H1 (cell line): ENCODE measurements around the gene LPCAT1. TPM values are rescaled to one million over a fixed set of nuclear protein-coding genes. Genes with fewer than 3 reads are reported as not detected.

Experiments used
- CTCF ChIA-PET: fragments of 300-600 bp; sonication (Branson Sonifier 250); formaldehyde crosslinking; loops from one replicate; lab custom pipeline; 2021; ENCODE audit not compliant: partially characterized antibody; lab: Charles Lee
- POLR2A ChIA-PET: fragments of 300-600 bp; sonication (Branson Sonifier 250); formaldehyde crosslinking; loops from one replicate; lab custom pipeline; 2021; ENCODE audit warnings: inconsistent platforms; ENCODE audit not compliant: partially characterized antibody; lab: Charles Lee
- DNase-seq, 2 experiments: peaks; one replicate each; pipeline versions ENCODE4 v3.0.0 to v3.0.0-alpha.2; 2010 to 2022; ENCODE audit warnings: low spot score in 2 of 2, low read depth in 1 of 2, mixed read lengths in 1 of 2
- FAIRE-seq: peaks from 2 replicates; lab custom pipeline; 2011; peaks lifted over from hg19 to GRCh38; lab: Jason Lieb, UNC
- H2AFZ ChIP-seq: 2 replicates; pipeline ENCODE4 v1.8.1; 2012; ENCODE audit warnings: low read length, inconsistent platforms
- H2AK5ac ChIP-seq: 2 replicates; pipeline ENCODE4 v1.6.1; 2013; ENCODE audit warnings: low read depth, low read length
- H2BK120ac ChIP-seq: replicated peaks from 2 replicates; pipeline ENCODE3; 2013; ENCODE audit warnings: low read depth, low read length, inconsistent platforms
- H2BK12ac ChIP-seq: 2 replicates; pipeline ENCODE4 v1.6.1; 2013; ENCODE audit warnings: low read depth, low read length
- H2BK15ac ChIP-seq: 2 replicates; pipeline ENCODE4 v1.6.1; 2013; ENCODE audit warnings: low read length
- H2BK20ac ChIP-seq: 2 replicates; pipeline ENCODE4 v1.6.1; 2013; ENCODE audit warnings: low read length
- H2BK5ac ChIP-seq: 2 replicates; pipeline ENCODE4 v1.6.1; 2013; ENCODE audit warnings: low read depth, low read length
- H3K14ac ChIP-seq: 2 replicates; pipeline ENCODE4 v1.6.1; 2013; ENCODE audit warnings: inconsistent platforms; ENCODE audit not compliant: insufficient read length
- H3K18ac ChIP-seq: 2 replicates; pipeline ENCODE4 v1.6.1; 2013; ENCODE audit warnings: low read length; ENCODE audit errors: extremely low read depth
- H3K23ac ChIP-seq: 2 replicates; pipeline ENCODE4 v1.6.1; 2013; ENCODE audit warnings: inconsistent platforms; ENCODE audit not compliant: insufficient read length
- H3K23me2 ChIP-seq: 2 replicates; pipeline ENCODE4 v1.6.1; 2013; ENCODE audit warnings: low read depth, low read length
- H3K27ac ChIP-seq: 2 replicates; pipeline ENCODE4 v1.6.1; 2011; ENCODE audit warnings: low read depth, low read length, inconsistent platforms
- H3K27me3 ChIP-seq, 4 experiments: replicated peaks in 1 of 4; 1 replicate in 1 of 4; 2 replicates in 3 of 4; pipeline versions ENCODE4 v1.6.1 to v1.8.1; 2011 to 2013; ENCODE audit warnings: low read length in 3 of 4, mild to moderate bottlenecking in 3 of 4, inconsistent platforms in 2 of 4, mixed read lengths in 2 of 4, moderate library complexity in 1 of 4; ENCODE audit not compliant: control insufficient read depth in 3 of 4, insufficient read depth in 3 of 4; ENCODE audit errors: extremely low read depth in 1 of 4
- H3K36me3 ChIP-seq, 4 experiments: 2 replicates each; pipeline versions ENCODE4 v1.6.1 to v1.8.1; 2011 to 2013; ENCODE audit warnings: mild to moderate bottlenecking in 4 of 4, low read length in 3 of 4, moderate library complexity in 2 of 4, control low read depth in 1 of 4, inconsistent platforms in 1 of 4; ENCODE audit not compliant: insufficient read depth in 4 of 4, control insufficient read depth in 2 of 4
- H3K4ac ChIP-seq: replicated peaks from 2 replicates; pipeline ENCODE3; 2013; ENCODE audit warnings: low read length, low read depth, mixed read lengths, inconsistent platforms; ENCODE audit not compliant: insufficient read length
- H3K4me1 ChIP-seq, 4 experiments: replicated peaks in 1 of 4; 1 replicate in 1 of 4; 2 replicates in 3 of 4; pipeline versions ENCODE4 v1.6.1 to v1.8.1; 2011 to 2013; ENCODE audit warnings: low read length in 3 of 4, inconsistent platforms in 2 of 4, mixed read lengths in 1 of 4; ENCODE audit not compliant: insufficient read depth in 4 of 4, control insufficient read depth in 3 of 4
- H3K4me2 ChIP-seq, 2 experiments: 2 replicates each; pipeline versions ENCODE4 v1.6.1 to v1.8.1; 2011 to 2013; ENCODE audit warnings: low read depth in 2 of 2, low read length in 2 of 2, control low read depth in 1 of 2, inconsistent platforms in 1 of 2, mild to moderate bottlenecking in 1 of 2; ENCODE audit not compliant: insufficient read depth in 1 of 2
- H3K4me3 ChIP-seq, 4 experiments: fragments of 200-600, 300-600 bp in 1 of 4; sonication (generic), shearing (Covaris generic), sonication (Bioruptor Twin) in 1 of 4; 2 replicates each; pipeline versions ENCODE4 v1.5.1 to v1.8.1; 2011 to 2016; ENCODE audit warnings: low read length in 4 of 4, low read depth in 3 of 4, control low read depth in 2 of 4, inconsistent platforms in 2 of 4, mild to moderate bottlenecking in 2 of 4, mixed read lengths in 1 of 4, moderate library complexity in 1 of 4; ENCODE audit not compliant: insufficient read depth in 2 of 4; ENCODE audit errors: extremely low read depth in 1 of 4
- H3K56ac ChIP-seq: replicated peaks from 2 replicates; pipeline ENCODE3; 2013; ENCODE audit warnings: low read depth, mild to moderate bottlenecking, mixed read lengths, low read length, inconsistent platforms; ENCODE audit not compliant: insufficient read length
- H3K79me1 ChIP-seq: 2 replicates; pipeline ENCODE4 v1.6.1; 2013; ENCODE audit warnings: low read depth, low read length, control low read depth
- H3K79me2 ChIP-seq, 2 experiments: 2 replicates each; pipeline versions ENCODE4 v1.6.1 to v1.8.1; 2012 to 2013; ENCODE audit warnings: low read length in 2 of 2, mild to moderate bottlenecking in 2 of 2, inconsistent platforms in 1 of 2; ENCODE audit not compliant: insufficient read depth in 2 of 2, control insufficient read depth in 1 of 2
- H3K9ac ChIP-seq, 4 experiments: replicated peaks in 1 of 4; 1 replicate in 1 of 4; 2 replicates in 3 of 4; pipeline versions ENCODE4 v1.6.1 to v1.8.1; 2011 to 2013; ENCODE audit warnings: low read depth in 3 of 4, low read length in 3 of 4, control low read depth in 2 of 4, mild to moderate bottlenecking in 2 of 4, moderate library complexity in 2 of 4, inconsistent platforms in 1 of 4; ENCODE audit errors: extremely low read depth in 1 of 4
- H3K9me3 ChIP-seq, 2 experiments: 2 replicates each; pipeline versions ENCODE4 v1.6.1 to v1.8.1; 2012 to 2013; ENCODE audit warnings: mild to moderate bottlenecking in 2 of 2, moderate library complexity in 2 of 2, control low read depth in 1 of 2, inconsistent platforms in 1 of 2, low read depth in 1 of 2, low read length in 1 of 2, mixed read lengths in 1 of 2; ENCODE audit not compliant: insufficient read depth in 2 of 2
- H4K20me1 ChIP-seq, 2 experiments: replicated peaks in 1 of 2; 2 replicates each; pipeline versions ENCODE3 to v1.8.1; 2011 to 2013; ENCODE audit warnings: inconsistent platforms in 2 of 2, low read length in 2 of 2, mild to moderate bottlenecking in 1 of 2; ENCODE audit not compliant: insufficient read depth in 2 of 2, control insufficient read depth in 1 of 2
- H4K5ac ChIP-seq: 2 replicates; pipeline ENCODE4 v1.6.1; 2013; ENCODE audit warnings: low read length, low read depth, mixed read lengths, inconsistent platforms; ENCODE audit not compliant: insufficient read length
- H4K8ac ChIP-seq: 2 replicates; pipeline ENCODE4 v1.8.0; 2013; ENCODE audit warnings: mild to moderate bottlenecking, moderate library complexity, low read length, inconsistent platforms; ENCODE audit not compliant: insufficient read depth; ENCODE audit errors: extremely low read depth
- H4K91ac ChIP-seq: replicated peaks from 2 replicates; pipeline ENCODE3; 2013; ENCODE audit warnings: low read length, mixed read lengths, inconsistent platforms; ENCODE audit not compliant: insufficient read length
- BRCA1 ChIP-seq: IDR thresholded peaks from 2 replicates; pipeline ENCODE4 v1.6.1; 2012; ENCODE audit warnings: low read depth, low read length, improper control_type of control experiment
- CBX5 ChIP-seq: fragments of 300-800, 300-1000 bp; sonication (generic); IDR thresholded peaks from 2 replicates; pipeline ENCODE4 v1.7.1; 2016; ENCODE audit warnings: antibody characterized with exemption, low read length, low read depth
- E2F6 ChIP-seq: IDR thresholded peaks from 2 replicates; pipeline ENCODE4 v1.6.1; 2012; ENCODE audit warnings: inconsistent platforms
- EGR1 ChIP-seq: IDR thresholded peaks from 2 replicates; pipeline ENCODE4 v1.6.1; 2011; ENCODE audit warnings: low read depth, low read length, borderline replicate concordance
- JUN ChIP-seq: IDR thresholded peaks from 2 replicates; pipeline ENCODE4 v1.6.1; 2011; ENCODE audit warnings: low read depth, mild to moderate bottlenecking, improper control_type of control experiment, low read length
- KDM4A ChIP-seq: IDR thresholded peaks from one replicate; pipeline ENCODE4 v1.7.1; 2012; ENCODE audit warnings: low read depth, mild to moderate bottlenecking, moderate library complexity, low read length, inconsistent platforms; ENCODE audit not compliant: severe bottlenecking
- MAFK ChIP-seq: IDR thresholded peaks from 2 replicates; pipeline ENCODE4 v1.6.1; 2012; ENCODE audit warnings: low read depth, mild to moderate bottlenecking, improper control_type of control experiment, low read length
- NANOG ChIP-seq: IDR thresholded peaks from 2 replicates; pipeline ENCODE4 v1.6.1; 2011; ENCODE audit warnings: low read length, low read depth, mild to moderate bottlenecking, inconsistent platforms; ENCODE audit not compliant: insufficient read depth, poor library complexity, severe bottlenecking
- SRF ChIP-seq: IDR thresholded peaks from 2 replicates; pipeline ENCODE4 v1.6.1; 2011; ENCODE audit warnings: mild to moderate bottlenecking, low read depth, low read length, moderate library complexity
- TCF12 ChIP-seq: IDR thresholded peaks from 2 replicates; pipeline ENCODE4 v1.6.1; 2011; ENCODE audit warnings: low read depth, mild to moderate bottlenecking, low read length
- WGBS, 2 experiments: shearing (Covaris generic) in 1 of 2; methylation state at CpG; one replicate each; pipeline versions ENCODE4 v1.1.6 to v1.1.7; 2013 to 2015; ENCODE audit warnings: low lambda C conversion rate in 2 of 2, mixed read lengths in 2 of 2, inconsistent platforms in 1 of 2, low coverage in 1 of 2, missing lambda C conversion rate in 1 of 2; ENCODE audit not compliant: insufficient replicate concordance in 2 of 2, insufficient coverage in 1 of 2, insufficient read length in 1 of 2; ENCODE audit errors: extremely low coverage in 1 of 2, missing lambda C conversion rate in 1 of 2; 5-methylcytosine and 5-hydroxymethylcytosine counted together
- polyA plus RNA-seq, 7 experiments: library from polyadenylated mRNA; depleted of rRNA in 3 of 7; stranded (reverse) in 5 of 7; unstranded in 2 of 7; fragments of >200 nt in 5 of 7; fragments of 200-250 nt in 2 of 7; gene quantifications; 1 replicate in 5 of 7; 2 replicates in 1 of 7; 4 replicates in 1 of 7; pipeline versions ENCODE4 v1.2.1 to v1.2.3, GENCODE V29; 2011 to 2013; ENCODE audit warnings: missing spikeins in 2 of 7, mixed read lengths in 2 of 7
- total RNA-seq: library from RNA; stranded (reverse); fragmentation: NEBNext Ultra II Directional; extraction: Animal tissue kit (Norgen Biotek cat#: 25700); gene quantifications from 2 replicates; pipeline ENCODE4 v1.2.1, GENCODE V29; 2021

Gene LPCAT1
- total and polyA plus RNA-seq, 2 of the 8 experiments (the other 6 are each of a cell fraction or from before 2014, with no cell fraction given) = 107 to 260 TPM

- Histone ChIP-seq H3K4me1 (no peaks in the 10 kb centered on the region), H3K79me1 (no peaks in the 10 kb centered on the region), H3K18ac (no peak overlapping the region), H2BK120ac (no peak overlapping the region), H2AFZ (no peak overlapping the region), H2BK15ac (no peak overlapping the region), H3K23ac (no peak overlapping the region), H4K8ac (no peak overlapping the region), H3K27me3 (peaks cover 0 to 2% (median under 1%) of the 10 kb centered on the region in 4 experiments; a peak in 2 of 7 replicates), H3K4me3 (no peak overlapping the region), H2AK5ac (no peak overlapping the region), H3K4me2 (no peak overlapping the region), H3K56ac (no peak overlapping the region), H4K20me1 (no peaks in the 10 kb centered on the region), H3K36me3 (no peaks in the 10 kb centered on the region), H3K23me2 (no peaks in the 10 kb centered on the region), H4K5ac (no peak overlapping the region), H4K91ac (no peak overlapping the region), H2BK5ac (no peak overlapping the region), H3K9ac (no peak overlapping the region), H2BK20ac (no peak overlapping the region), H3K14ac (no peak overlapping the region), H3K27ac (no peak overlapping the region), H2BK12ac (no peak overlapping the region), H3K4ac (no peak overlapping the region), H3K79me2 (no peaks in the 10 kb centered on the region), H3K9me3 (peaks cover 0 to 5% of the 10 kb centered on the region in 2 experiments; a peak in 2 of 4 replicates)
- FAIRE-seq (no peak), DNase-seq (peak in 1 of 2 experiments; percentile 38)
- ChIA-PET POLR2A (interaction anchor here (1.1 kb wide), 1 partner anchor 11 kb away, joined by 3 read pairs; no protein-coding TSS in a partner anchor), CTCF (interaction anchor here (1.0 kb wide), 2 partner anchors 12 to 21 kb away, joined by 3 read pairs; no protein-coding TSS in a partner anchor)
- 94% methylated on average over 20 of the region's 20 CpGs; no CpG with 5 or more reads in 1 of the 2 experiments for WGBS, 2 experiments
- TF ChIP-seq NANOG (no peak), BRCA1 (no peak), KDM4A (no peak), SRF (no peak), CBX5 (no peak), JUN (no peak), E2F6 (no peak), TCF12 (no peak), MAFK (no peak), EGR1 (no peak)
These were observed 13.9 kb upstream of the LPCAT1 start for GRCh38 chr5:1537603-1538154.
